CMK (cell line): Measurements from ENCODE around the gene GTPBP6.
"Not testable (repeated sequence)": the region's sequence is repeated elsewhere in the genome, so short reads cannot be mapped to it uniquely, and the experiment has no call there.

ENCODE experiments used
- DNase-seq: peaks from one replicate; pipeline ENCODE4 v3.0.0-alpha.2; 2010; ENCODE audit warnings: low read depth

GTPBP6 gene

GRCh38 chrX:335758-336155 lies 17.2 kb upstream of the GTPBP6 start:
- DNase-seq: no peak

GRCh38 chrX:334971-335757 lies 16.6 kb upstream of the GTPBP6 start:
- DNase-seq: no peak

- DNase-seq: no peak
Observed at GRCh38 chrX:334331-334891, 15.8 kb upstream of the GTPBP6 start.

- DNase-seq: no peak
Observed at GRCh38 chrX:333611-334311, 15.2 kb upstream of the GTPBP6 start.

- DNase-seq: no peak
Observed at GRCh38 chrX:332916-333610, 14.5 kb upstream of the GTPBP6 start.

- DNase-seq: no peak
Observed at GRCh38 chrX:332496-332860, 13.9 kb upstream of the GTPBP6 start.

GRCh38 chrX:331825-332495 lies 13.4 kb upstream of the GTPBP6 start:
- no peak for DNase-seq

- no peak for DNase-seq
Observed at GRCh38 chrX:331151-331824, 12.7 kb upstream of the GTPBP6 start.

- no peak for DNase-seq
Observed at GRCh38 chrX:330726-331150, 12.1 kb upstream of the GTPBP6 start.

GRCh38 chrX:330141-330725 lies 11.6 kb upstream of the GTPBP6 start:
- not testable (repeated sequence) for DNase-seq

GRCh38 chrX:329291-329910 lies 10.8 kb upstream of the GTPBP6 start:
- no peak for DNase-seq

GRCh38 chrX:327660-328126 lies 9.1 kb upstream of the GTPBP6 start:
- DNase-seq: no peak

- DNase-seq: not testable (repeated sequence)
Observed at GRCh38 chrX:324664-325063, 6.1 kb upstream of the GTPBP6 start.

- peak; percentile 56 for DNase-seq
Observed at GRCh38 chrX:323721-324628, 5.4 kb upstream of the GTPBP6 start.

- no peak for DNase-seq
Observed at GRCh38 chrX:320126-320783, 1.7 kb upstream of the GTPBP6 start.

- DNase-seq: no peak
Observed at GRCh38 chrX:319579-320125, 1.1 kb upstream of the GTPBP6 start.

GRCh38 chrX:318068-318738 lies 393 bp downstream of the GTPBP6 start:
- DNase-seq: peak; percentile 98
